ENCODE measurements around the gene LIMA1. TPM values are rescaled to one million over a fixed set of nuclear protein-coding genes. Genes with fewer than 3 reads are reported as not detected.
A peak's percentile ranks its signal among the peaks of the same experiment; 100 is the strongest.

LIMA1 gene
- total RNA-seq, 3 donors from 2014 or later = 155 to 364 (median 249) TPM

DNA sequence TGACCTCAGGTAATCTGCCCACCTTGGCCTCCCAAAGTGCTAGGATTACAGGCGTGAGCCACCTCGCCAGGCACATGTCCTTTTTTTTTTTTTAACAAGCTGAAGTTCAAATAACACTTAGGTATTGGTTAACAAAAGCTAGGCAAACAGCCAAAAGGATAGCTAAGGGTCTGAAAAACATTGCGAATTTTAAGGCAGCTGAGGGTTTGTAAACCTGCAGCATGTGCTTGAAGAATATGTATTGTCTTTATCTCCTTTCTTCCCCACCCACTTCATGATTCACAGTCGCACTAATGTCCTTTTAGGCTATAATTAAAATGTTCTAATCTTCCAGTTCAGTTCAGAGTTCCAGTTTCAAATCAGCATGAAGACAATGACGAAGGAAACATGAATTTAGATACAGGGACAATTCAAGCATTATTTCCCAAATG is 86.0 kb downstream of the LIMA1 start:
- ATAC-seq (peak; percentile 62), DNase-seq (no peak)
- no peaks in the 10 kb centered on the region for H3K9me3 ChIP-seq
- TF ChIP-seq, protein P1, sequence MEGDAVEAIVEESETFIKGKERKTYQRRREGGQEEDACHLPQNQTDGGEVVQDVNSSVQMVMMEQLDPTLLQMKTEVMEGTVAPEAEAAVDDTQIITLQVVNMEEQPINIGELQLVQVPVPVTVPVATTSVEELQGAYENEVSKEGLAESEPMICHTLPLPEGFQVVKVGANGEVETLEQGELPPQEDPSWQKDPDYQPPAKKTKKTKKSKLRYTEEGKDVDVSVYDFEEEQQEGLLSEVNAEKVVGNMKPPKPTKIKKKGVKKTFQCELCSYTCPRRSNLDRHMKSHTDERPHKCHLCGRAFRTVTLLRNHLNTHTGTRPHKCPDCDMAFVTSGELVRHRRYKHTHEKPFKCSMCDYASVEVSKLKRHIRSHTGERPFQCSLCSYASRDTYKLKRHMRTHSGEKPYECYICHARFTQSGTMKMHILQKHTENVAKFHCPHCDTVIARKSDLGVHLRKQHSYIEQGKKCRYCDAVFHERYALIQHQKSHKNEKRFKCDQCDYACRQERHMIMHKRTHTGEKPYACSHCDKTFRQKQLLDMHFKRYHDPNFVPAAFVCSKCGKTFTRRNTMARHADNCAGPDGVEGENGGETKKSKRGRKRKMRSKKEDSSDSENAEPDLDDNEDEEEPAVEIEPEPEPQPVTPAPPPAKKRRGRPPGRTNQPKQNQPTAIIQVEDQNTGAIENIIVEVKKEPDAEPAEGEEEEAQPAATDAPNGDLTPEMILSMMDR (IDR thresholded peaks at IDR 0.05) = no peak
- H3K4me1 ChIP-seq (ENCODE audit: low read depth) = peaks cover 15% of the 10 kb centered on the region
- intact Hi-C loops (cut with DNase I, micrococcal nuclease) = no loop called here
- H3K4me3 ChIP-seq = no peak overlapping the region
- peaks cover 4% of the 10 kb centered on the region for H3K36me3 ChIP-seq (ENCODE audit: low read depth)

DNA sequence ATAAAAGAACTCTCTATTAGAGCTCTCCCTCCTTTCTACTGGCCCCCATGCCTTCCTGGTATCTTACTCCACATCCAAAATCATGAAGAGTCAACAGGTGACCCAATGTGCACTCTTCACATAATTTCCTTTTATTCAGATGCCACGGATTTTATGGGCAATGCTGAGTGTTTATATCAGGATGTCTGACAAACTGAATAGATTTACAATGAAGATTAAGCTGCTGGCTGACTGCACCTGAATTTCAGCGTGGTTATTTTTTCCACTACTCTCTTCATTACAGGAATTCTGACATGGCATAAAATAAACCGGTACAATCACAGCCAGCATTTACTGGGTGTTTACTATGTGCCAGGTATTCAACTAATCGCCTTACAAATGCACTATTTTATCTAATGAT is 86.8 kb downstream of the LIMA1 start:
- Histone ChIP-seq H3K4me3 (no peak overlapping the region), H3K9me3 (no peaks in the 10 kb centered on the region), H3K36me3 (ENCODE audit: low read depth) (peaks cover 4% of the 10 kb centered on the region), H3K4me1 (ENCODE audit: low read depth) (peaks cover 9% of the 10 kb centered on the region)
- intact Hi-C loops (cut with DNase I, micrococcal nuclease) = no loop called here
- no peak for DNase-seq
- TF ChIP-seq, protein P1 (IDR thresholded peaks at IDR 0.05) = no peak
- peak; percentile 15 for ATAC-seq

DNA sequence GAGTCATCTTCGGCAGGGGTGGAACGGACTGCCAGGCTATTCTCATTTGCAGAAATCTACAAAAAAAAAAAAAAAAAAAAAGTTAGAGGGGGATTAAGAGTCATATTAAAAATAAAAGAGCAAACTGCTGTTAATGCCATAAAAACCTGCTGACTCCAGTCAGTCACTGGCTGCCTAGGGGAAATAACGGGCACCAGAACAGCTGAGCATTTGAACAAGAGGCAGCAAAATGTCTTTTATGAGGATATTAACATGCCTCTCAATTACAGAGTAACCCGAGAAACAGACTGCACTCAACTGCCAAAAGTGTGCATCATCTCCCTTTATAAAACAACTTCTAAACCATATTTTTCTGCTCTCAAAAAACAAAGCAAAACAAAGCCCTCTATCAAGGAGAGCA is 87.5 kb downstream of the LIMA1 start:
- Histone ChIP-seq H3K4me1 (ENCODE audit: low read depth) (peaks cover 7% of the 10 kb centered on the region), H3K36me3 (ENCODE audit: low read depth) (peaks cover 4% of the 10 kb centered on the region), H3K9me3 (no peaks in the 10 kb centered on the region), H3K4me3 (no peak overlapping the region)
- intact Hi-C loops (cut with DNase I, micrococcal nuclease) = no loop called here
- no peak for DNase-seq
- TF ChIP-seq, protein P1 (IDR thresholded peaks at IDR 0.05) = no peak
- no peak for ATAC-seq

DNA sequence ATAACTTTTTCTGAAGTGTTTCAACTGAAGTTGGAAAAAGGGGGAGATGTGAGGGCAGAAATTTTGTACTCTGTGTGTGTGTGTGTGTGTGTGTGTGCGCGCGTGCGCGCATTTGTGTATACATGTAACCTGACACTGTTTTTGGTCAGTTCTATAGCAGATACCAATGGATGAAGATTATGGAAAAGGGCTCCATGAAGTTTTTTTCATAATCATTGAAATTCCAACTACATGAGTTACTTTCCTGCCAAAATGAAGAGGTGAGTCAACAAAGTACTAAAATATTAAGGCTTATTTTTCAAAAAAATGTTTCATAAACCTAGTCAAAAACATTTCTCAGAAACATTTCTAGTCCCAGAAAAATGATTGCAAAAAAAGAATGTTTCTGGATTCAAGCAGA is 90.4 kb downstream of the LIMA1 start:
- H3K9me3 ChIP-seq = no peaks in the 10 kb centered on the region

DNA sequence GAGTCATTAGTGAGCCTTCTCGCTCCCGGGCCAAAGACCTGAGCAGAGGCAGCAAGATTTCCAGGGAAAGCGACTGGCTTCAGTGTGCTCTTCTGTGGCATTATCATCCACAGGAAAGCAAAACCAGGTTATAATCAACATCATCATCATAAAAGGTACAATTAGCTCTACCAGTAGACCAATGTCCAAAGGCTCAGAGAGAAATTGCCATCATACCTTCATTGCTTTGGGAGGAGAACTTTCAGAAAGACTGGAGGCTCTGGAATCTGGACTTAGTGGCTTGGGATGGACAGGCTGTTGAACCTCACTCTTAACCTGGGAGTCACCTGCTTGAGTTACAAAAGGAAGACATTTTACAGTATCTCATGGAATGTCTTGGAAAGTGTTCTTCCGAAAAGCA is 91.1 kb downstream of the LIMA1 start:
- DNase-seq (no peak), ATAC-seq (peak; percentile 77)
- no peaks in the 10 kb centered on the region for H3K9me3 ChIP-seq
- peaks cover 4% of the 10 kb centered on the region for H3K36me3 ChIP-seq (ENCODE audit: low read depth)
- peaks cover 23% of the 10 kb centered on the region for H3K4me1 ChIP-seq (ENCODE audit: low read depth)
- intact Hi-C loops (cut with DNase I, micrococcal nuclease) = no loop called here
- H3K4me3 ChIP-seq = no peak overlapping the region
- TF ChIP-seq, protein P1 (IDR thresholded peaks at IDR 0.05) = no peak

More for the DNA sequence above, 90.4 kb downstream of the LIMA1 start:
- peaks cover 23% of the 10 kb centered on the region for H3K4me1 ChIP-seq (ENCODE audit: low read depth)
- intact Hi-C loops (cut with DNase I, micrococcal nuclease) = no loop called here
- no peak overlapping the region for H3K4me3 ChIP-seq
- H3K36me3 ChIP-seq (ENCODE audit: low read depth) = peaks cover 4% of the 10 kb centered on the region
- ATAC-seq (no peak), DNase-seq (no peak)
- TF ChIP-seq, protein P1 (IDR thresholded peaks at IDR 0.05) = no peak

DNA sequence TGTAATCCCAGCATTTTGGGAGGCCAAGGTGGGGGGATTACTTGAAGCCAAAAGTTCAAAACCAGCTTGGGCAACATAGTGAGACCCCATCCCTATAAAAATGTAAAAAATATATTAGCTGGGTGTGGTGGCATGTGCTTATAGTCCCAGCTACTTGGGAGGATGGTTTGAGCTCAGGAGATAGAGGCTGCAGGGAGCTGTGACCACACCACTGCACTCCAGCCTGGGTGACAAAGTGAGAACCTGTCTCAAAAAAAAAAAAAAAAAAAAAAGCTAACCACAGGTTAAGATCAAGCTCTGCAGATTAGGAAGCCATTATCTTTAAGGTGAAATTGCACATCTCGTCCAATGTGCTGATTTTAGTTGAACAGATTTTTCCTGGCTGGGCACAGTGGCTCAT is 92.5 kb downstream of the LIMA1 start:
- no peak for DNase-seq
- Histone ChIP-seq H3K4me1 (ENCODE audit: low read depth) (peaks cover 25% of the 10 kb centered on the region), H3K9me3 (no peaks in the 10 kb centered on the region), H3K36me3 (ENCODE audit: low read depth) (peaks cover 4% of the 10 kb centered on the region), H3K4me3 (no peak overlapping the region)
- no peak for ATAC-seq
- intact Hi-C loops (cut with DNase I, micrococcal nuclease) = no loop called here
- TF ChIP-seq, protein P1 (IDR thresholded peaks at IDR 0.05) = no peak

Measured in mucosa of descending colon (tissue), 3 donors.